ENCODE measurements around the gene ERVK3-1. TPM values are rescaled to one million over a fixed set of nuclear protein-coding genes. Genes with fewer than 3 reads are reported as not detected.

The ERVK3-1 gene
- total and polyA plus RNA-seq, 2 experiments from 2014 or later: 57.9 to 71.7 TPM

GRCh38 chr19:58334691-58335249, 29.6 kb downstream of the ERVK3-1 start:
- TF ChIP-seq EZH2phosphoT487 (IDR thresholded peaks at IDR 0.05; ENCODE audit: low read depth, severe bottlenecking, unreplicated experiment): no peak
- TF ChIP-seq CTCF (IDR thresholded peaks at IDR 0.05; ENCODE audit: poor library complexity): no peak
- TF ChIP-seq EZH2 (IDR thresholded peaks at IDR 0.05; ENCODE audit: borderline replicate concordance): no peak
- no peak overlapping the region for H3K4me3 ChIP-seq

GRCh38 chr19:58335630-58336029, 30.5 kb downstream of the ERVK3-1 start:
- no peak for DNase-seq (ENCODE audit: low spot score)
- no peak overlapping the region for H3K4me2 ChIP-seq
- H2AFZ ChIP-seq: no peak overlapping the region
- no peak overlapping the region for H3K4me3 ChIP-seq
- H3K27me3 ChIP-seq: no peaks in the 10 kb centered on the region
- H3K9me2 ChIP-seq (replicated peaks; ENCODE audit: insufficient read depth): no peaks in the 10 kb centered on the region
- H3K79me2 ChIP-seq: no peaks in the 10 kb centered on the region
- H4K20me1 ChIP-seq (ENCODE audit: insufficient read depth, poor library complexity, severe bottlenecking): no peaks in the 10 kb centered on the region
- 88% methylated on average over 3 of the region's 3 CpGs for WGBS (ENCODE audit: low lambda C conversion rate, missing lambda C conversion rate)
- H3K27ac ChIP-seq: no peak overlapping the region
- H3K9me3 ChIP-seq (ENCODE audit: low read depth): no peaks in the 10 kb centered on the region
- no peaks in the 10 kb centered on the region for H3K4me1 ChIP-seq (ENCODE audit: insufficient read depth)
- no peak for TF ChIP-seq CTCF (IDR thresholded peaks at IDR 0.05; ENCODE audit: poor library complexity)
- TF ChIP-seq EZH2 (IDR thresholded peaks at IDR 0.05; ENCODE audit: borderline replicate concordance): no peak
- TF ChIP-seq EZH2phosphoT487 (IDR thresholded peaks at IDR 0.05; ENCODE audit: low read depth, severe bottlenecking, unreplicated experiment): no peak
- no peaks in the 10 kb centered on the region for H3K36me3 ChIP-seq (replicated peaks; ENCODE audit: insufficient read depth, low read depth)

More at GRCh38 chr19:58334691-58335249, 29.6 kb downstream of the ERVK3-1 start:
- Histone ChIP-seq H4K20me1 (ENCODE audit: insufficient read depth, poor library complexity, severe bottlenecking) (no peaks in the 10 kb centered on the region), H2AFZ (no peak overlapping the region), H3K36me3 (replicated peaks; ENCODE audit: insufficient read depth, low read depth) (no peaks in the 10 kb centered on the region), H3K4me2 (no peak overlapping the region), H3K9me2 (replicated peaks; ENCODE audit: insufficient read depth) (no peaks in the 10 kb centered on the region), H3K4me1 (ENCODE audit: insufficient read depth) (no peaks in the 10 kb centered on the region), H3K27ac (no peak overlapping the region), H3K9me3 (ENCODE audit: low read depth) (no peaks in the 10 kb centered on the region), H3K27me3 (no peaks in the 10 kb centered on the region), H3K79me2 (peaks cover under 1% of the 10 kb centered on the region)
- peak; percentile 1 for DNase-seq (ENCODE audit: low spot score)
- 92% methylated on average over 16 of the region's 19 CpGs for WGBS (ENCODE audit: low lambda C conversion rate, missing lambda C conversion rate)

GRCh38 chr19:58336216-58336615, 31.0 kb downstream of the ERVK3-1 start:
- DNase-seq (ENCODE audit: low spot score): no peak
- no peaks in the 10 kb centered on the region for H4K20me1 ChIP-seq (ENCODE audit: insufficient read depth, poor library complexity, severe bottlenecking)

GRCh38 chr19:58336820-58337219, 31.6 kb downstream of the ERVK3-1 start:
- no peaks in the 10 kb centered on the region for H3K79me2 ChIP-seq
- H4K20me1 ChIP-seq (ENCODE audit: insufficient read depth, poor library complexity, severe bottlenecking): no peaks in the 10 kb centered on the region
- H3K9me3 ChIP-seq (ENCODE audit: low read depth): no peaks in the 10 kb centered on the region
- H3K27me3 ChIP-seq: no peaks in the 10 kb centered on the region
- H3K27ac ChIP-seq: no peak overlapping the region
- no peaks in the 10 kb centered on the region for H3K4me1 ChIP-seq (ENCODE audit: insufficient read depth)
- H3K9me2 ChIP-seq (replicated peaks; ENCODE audit: insufficient read depth): no peaks in the 10 kb centered on the region
- H3K4me3 ChIP-seq: no peak overlapping the region
- WGBS (ENCODE audit: low lambda C conversion rate, missing lambda C conversion rate): 98% methylated on average over 4 of the region's 4 CpGs
- no peak for TF ChIP-seq EZH2 (IDR thresholded peaks at IDR 0.05; ENCODE audit: borderline replicate concordance)
- no peak for TF ChIP-seq EZH2phosphoT487 (IDR thresholded peaks at IDR 0.05; ENCODE audit: low read depth, severe bottlenecking, unreplicated experiment)
- no peak for TF ChIP-seq CTCF (IDR thresholded peaks at IDR 0.05; ENCODE audit: poor library complexity)
- H3K36me3 ChIP-seq (replicated peaks; ENCODE audit: insufficient read depth, low read depth): no peaks in the 10 kb centered on the region
- H3K4me2 ChIP-seq: no peak overlapping the region
- no peak overlapping the region for H2AFZ ChIP-seq
- DNase-seq (ENCODE audit: low spot score): no peak

More at GRCh38 chr19:58336216-58336615, 31.0 kb downstream of the ERVK3-1 start:
- H3K9me2 ChIP-seq (replicated peaks; ENCODE audit: insufficient read depth): no peaks in the 10 kb centered on the region
- H3K9me3 ChIP-seq (ENCODE audit: low read depth): no peaks in the 10 kb centered on the region
- WGBS (ENCODE audit: low lambda C conversion rate, missing lambda C conversion rate): 100% methylated on average over 1 of the region's 1 CpG
- H3K36me3 ChIP-seq (replicated peaks; ENCODE audit: insufficient read depth, low read depth): no peaks in the 10 kb centered on the region
- H2AFZ ChIP-seq: no peak overlapping the region
- no peak overlapping the region for H3K4me2 ChIP-seq
- no peak for TF ChIP-seq EZH2phosphoT487 (IDR thresholded peaks at IDR 0.05; ENCODE audit: low read depth, severe bottlenecking, unreplicated experiment)
- no peak overlapping the region for H3K4me3 ChIP-seq
- no peaks in the 10 kb centered on the region for H3K79me2 ChIP-seq
- H3K27ac ChIP-seq: no peak overlapping the region
- H3K4me1 ChIP-seq (ENCODE audit: insufficient read depth): no peaks in the 10 kb centered on the region
- H3K27me3 ChIP-seq: no peaks in the 10 kb centered on the region
